LNCaP clone FGC (cell line): Measurements from ENCODE around the gene ERVH48-1.
"Not testable (repeated sequence)": the region's sequence is repeated elsewhere in the genome, so short reads cannot be mapped to it uniquely, and the experiment has no call there.

Experiments used
- DNase-seq: peaks from one replicate; pipeline ENCODE4 v3.0.0-alpha.2; 2011; ENCODE audit warnings: low read depth
- H3K4me3 ChIP-seq: 2 replicates; pipeline ENCODE4 v1.5.1; 2011; ENCODE audit warnings: mild to moderate bottlenecking, low read depth, low read length, control low read depth
- CTCF ChIP-seq: IDR thresholded peaks from 2 replicates; pipeline ENCODE4 v1.5.1; 2012; ENCODE audit warnings: mild to moderate bottlenecking; ENCODE audit not compliant: control insufficient read depth, insufficient read depth; ENCODE audit errors: extremely low read depth

Gene ERVH48-1

GRCh38 chr21:42918291-42918690 lies 7.1 kb downstream of the ERVH48-1 start:
- no peak for DNase-seq

GRCh38 chr21:42913476-42913875 lies 12.0 kb downstream of the ERVH48-1 start:
- no peak overlapping the region for H3K4me3 ChIP-seq
- TF ChIP-seq CTCF, result no peak
- no peak for DNase-seq

More at GRCh38 chr21:42918291-42918690, 7.1 kb downstream of the ERVH48-1 start:
- no peak overlapping the region for H3K4me3 ChIP-seq
- TF ChIP-seq CTCF, result no peak

GRCh38 chr21:42911920-42912319 lies 13.5 kb downstream of the ERVH48-1 start:
- not testable (repeated sequence) for H3K4me3 ChIP-seq, DNase-seq

- DNase-seq, H3K4me3 ChIP-seq: not testable (repeated sequence)
Measured at GRCh38 chr21:42908484-42908883, 16.9 kb downstream of the ERVH48-1 start.

- H3K4me3 ChIP-seq, result no peak overlapping the region
- no peak for TF ChIP-seq CTCF
- DNase-seq, result no peak
Measured at GRCh38 chr21:42906233-42906632, 19.2 kb downstream of the ERVH48-1 start.

GRCh38 chr21:42905195-42905594 lies 20.2 kb downstream of the ERVH48-1 start:
- DNase-seq, result no peak
- H3K4me3 ChIP-seq, result no peak overlapping the region
- no peak for TF ChIP-seq CTCF

GRCh38 chr21:42903817-42904216 lies 21.6 kb downstream of the ERVH48-1 start:
- no peak overlapping the region for H3K4me3 ChIP-seq
- no peak for TF ChIP-seq CTCF
- DNase-seq, result no peak

- no peak for DNase-seq
- TF ChIP-seq CTCF, result no peak
- H3K4me3 ChIP-seq, result no peak overlapping the region
Measured at GRCh38 chr21:42900446-42900845, 25.0 kb downstream of the ERVH48-1 start.
